B cell (primary cell): ENCODE results near the gene LRFN5. TPM values are rescaled to one million over a fixed set of nuclear protein-coding genes. Genes with fewer than 3 reads are reported as not detected.

Experiments
- ATAC-seq: fragments of 200-7000 bp; cut with Tn5 transposase; one replicate; pipeline ENCODE4 v1.10.0; 2021; ENCODE audit warnings: low read depth, mild to moderate bottlenecking, moderate number of reproducible peaks, moderate library complexity
- CTCF ChIA-PET: fragments of 350-600 bp; sonication (Branson Sonifier 250); formaldehyde crosslinking; loops from one replicate; lab custom pipeline; 2021; ENCODE audit warnings: antibody characterized with exemption, inconsistent platforms; lab: Charles Lee
- POLR2A ChIA-PET: fragments of 350-600 bp; sonication (Branson Sonifier 250); formaldehyde crosslinking; loops from one replicate; lab custom pipeline; 2021; ENCODE audit warnings: antibody characterized with exemption; lab: Charles Lee
- DNase-seq: peaks from one replicate; pipeline ENCODE4 v3.0.0; 2013
- H2AFZ ChIP-seq: 2 replicates; pipeline ENCODE4 v1.6.1; 2012; ENCODE audit warnings: mild to moderate bottlenecking, low read depth, low read length; ENCODE audit not compliant: insufficient read depth, poor library complexity, severe bottlenecking
- H3K27ac ChIP-seq, 2 donors: 1 replicate in 1 of 2; 2 replicates in 1 of 2; pipeline ENCODE4 v1.5.1; 2012 to 2013; ENCODE audit warnings: low read length in 2 of 2, mild to moderate bottlenecking in 2 of 2, moderate library complexity in 1 of 2
- H3K27me3 ChIP-seq, 4 experiments: fragments of 200-600 bp in 1 of 4; sonication (generic) in 1 of 4; replicated peaks in 1 of 4; 1 replicate in 2 of 4; 2 replicates in 2 of 4; pipeline versions ENCODE4 v1.6.1 to v1.7.0; 2013 to 2016; ENCODE audit warnings: low read length in 3 of 4, mild to moderate bottlenecking in 2 of 4, mixed read lengths in 1 of 4, moderate library complexity in 1 of 4; ENCODE audit not compliant: insufficient read depth in 4 of 4, control insufficient read depth in 3 of 4; ENCODE audit errors: control extremely low read depth in 1 of 4
- H3K36me3 ChIP-seq, 2 experiments: replicated peaks in 1 of 2; 1 replicate in 1 of 2; 2 replicates in 1 of 2; pipeline versions ENCODE4 v1.6.1 to v1.7.1; 2013; ENCODE audit warnings: low read length in 1 of 2; ENCODE audit not compliant: insufficient read depth in 2 of 2, control insufficient read depth in 1 of 2; ENCODE audit errors: control extremely low read depth in 1 of 2, extremely low read depth in 1 of 2
- H3K4me1 ChIP-seq, 2 donors: fragments of 200-600 bp in 1 of 2; sonication (generic) in 1 of 2; 1 replicate in 1 of 2; 2 replicates in 1 of 2; pipeline versions ENCODE4 v1.5.1 to v1.6.1; 2013 to 2017; ENCODE audit warnings: low read length in 2 of 2; ENCODE audit not compliant: control insufficient read depth in 2 of 2, insufficient read depth in 2 of 2
- H3K4me2 ChIP-seq: replicated peaks from 2 replicates; pipeline ENCODE3; 2012; ENCODE audit warnings: mild to moderate bottlenecking, low read depth, low read length; ENCODE audit not compliant: poor library complexity, severe bottlenecking
- H3K4me3 ChIP-seq, 5 experiments: fragments of 200-600 bp in 1 of 5; sonication (generic) in 1 of 5; 1 replicate in 3 of 5; 2 replicates in 2 of 5; pipeline versions ENCODE4 v1.5.1 to v1.7.0; 2011 to 2016; ENCODE audit warnings: low read length in 4 of 5, mild to moderate bottlenecking in 4 of 5, low read depth in 2 of 5, control low read depth in 1 of 5, moderate library complexity in 1 of 5; ENCODE audit not compliant: insufficient read depth in 1 of 5; ENCODE audit errors: control extremely low read depth in 1 of 5, extremely low read depth in 1 of 5
- H3K79me2 ChIP-seq: fragments of 200-600 bp; sonication (generic); one replicate; pipeline ENCODE4 v1.6.0; 2016; ENCODE audit warnings: low read length; ENCODE audit not compliant: control insufficient read depth, insufficient read depth
- H3K9ac ChIP-seq: fragments of 200-600 bp; sonication (generic); 2 replicates; pipeline ENCODE4 v1.6.1; 2017; ENCODE audit warnings: mild to moderate bottlenecking, low read length, moderate library complexity
- H3K9me3 ChIP-seq, 3 donors: one replicate each; pipeline versions ENCODE4 v1.6.1 to v1.7.1; 2013; ENCODE audit warnings: low read length in 2 of 3; ENCODE audit not compliant: control insufficient read depth in 2 of 3, insufficient read depth in 1 of 3; ENCODE audit errors: control extremely low read depth in 1 of 3
- H4K20me1 ChIP-seq: 2 replicates; pipeline ENCODE4 v1.6.0; 2012; ENCODE audit warnings: mild to moderate bottlenecking, low read length; ENCODE audit not compliant: insufficient read depth, control insufficient read depth, poor library complexity, severe bottlenecking
- H3K27ac Mint-ChIP-seq: one replicate; pipeline ENCODE4 v1.8.0; 2021; ENCODE audit warnings: mixed read lengths
- H3K27me3 Mint-ChIP-seq: one replicate; pipeline ENCODE4 v1.8.0; 2021; ENCODE audit warnings: mixed read lengths
- H3K4me1 Mint-ChIP-seq: one replicate; pipeline ENCODE4 v1.8.0; 2021; ENCODE audit warnings: mixed read lengths
- H3K4me3 Mint-ChIP-seq: one replicate; pipeline ENCODE4 v1.8.0; 2021; ENCODE audit warnings: mixed read lengths
- H3K9me3 Mint-ChIP-seq: one replicate; pipeline ENCODE4 v1.8.0; 2022; ENCODE audit warnings: mixed read lengths; ENCODE audit not compliant: insufficient read depth
- EZH2 ChIP-seq: IDR thresholded peaks from 2 replicates; pipeline ENCODE4 v1.6.1; 2012; ENCODE audit warnings: borderline replicate concordance, low read depth, mild to moderate bottlenecking, moderate library complexity, low read length; ENCODE audit not compliant: insufficient read depth, poor library complexity, severe bottlenecking
- WGBS: methylation state at CpG from one replicate; pipeline ENCODE4 v1.1.5; 2013; ENCODE audit warnings: missing lambda C conversion rate; ENCODE audit not compliant: insufficient coverage; 5-methylcytosine and 5-hydroxymethylcytosine counted together
- intact Hi-C: fragments of 100-400 bp; cut with micrococcal nuclease; formaldehyde crosslinking; loops from one replicate; pipeline ENCODE4 v1.10.0; 2022
- polyA plus RNA-seq: library from polyadenylated mRNA; depleted of rRNA; stranded (reverse); fragments of >200 nt; gene quantifications from 2 replicates; pipeline ENCODE4 v1.2.3, GENCODE V29; 2012
- total RNA-seq, 2 donors: library from RNA; stranded (reverse); fragments of 120-200 nt in 1 of 2; gene quantifications; 1 replicate in 1 of 2; 2 replicates in 1 of 2; pipeline versions ENCODE4 v1.2.3 to v1.2.4, GENCODE V29; 2013 to 2022
- TF ChIP-seq, protein P1 (sequence below): fragments of 200-600 bp; IDR thresholded peaks from one replicate; pipeline ENCODE4 v1.8.0; 2022; ENCODE audit warnings: antibody characterized with exemption, mild to moderate bottlenecking

Gene LRFN5
- total and polyA plus RNA-seq, 2 donors (not counting 1 experiment from before 2014, with no cell fraction given): 0.30 TPM; not detected in 1

DNA sequence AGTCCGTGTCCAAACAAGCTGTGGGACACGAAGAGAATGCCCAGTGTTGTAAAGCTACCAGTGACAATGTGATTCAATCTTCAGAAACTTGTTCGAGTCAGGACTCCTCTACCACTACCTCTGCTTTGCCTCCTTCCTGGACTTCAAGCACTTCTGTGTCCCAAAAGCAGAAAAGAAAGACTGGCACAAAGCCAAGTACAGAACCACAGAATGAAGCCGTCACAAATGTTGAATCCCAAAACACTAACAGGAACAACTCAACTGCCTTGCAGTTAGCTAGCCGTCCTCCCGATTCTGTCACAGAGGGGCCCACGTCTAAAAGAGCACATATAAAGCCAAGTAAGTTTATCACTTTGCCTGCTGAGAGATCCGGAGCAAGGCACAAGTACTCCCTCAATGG, 284.9 kb downstream of the LRFN5 start:
- Histone ChIP-seq H3K27ac (no peak overlapping the region), H3K4me2 (no peak overlapping the region), H3K27me3 (no peaks in the 10 kb centered on the region), H3K79me2 (no peaks in the 10 kb centered on the region), H3K4me3 (no peak overlapping the region), H2AFZ (no peak overlapping the region), H4K20me1 (no peaks in the 10 kb centered on the region), H3K36me3 (no peaks in the 10 kb centered on the region), H3K4me1 (no peaks in the 10 kb centered on the region), H3K9me3 (no peaks in the 10 kb centered on the region), H3K9ac (no peak overlapping the region)
- ATAC-seq (no peak), DNase-seq (no peak)
- no peaks in the 10 kb centered on the region for H3K27me3 Mint-ChIP-seq
- CTCF ChIA-PET: no interaction called here
- no peak overlapping the region for H3K4me3 Mint-ChIP-seq
- WGBS: 84% methylated on average over 4 of the region's 8 CpGs
- H3K9me3 Mint-ChIP-seq: no peaks in the 10 kb centered on the region
- POLR2A ChIA-PET: no interaction called here
- H3K4me1 Mint-ChIP-seq: no peaks in the 10 kb centered on the region
- no peak overlapping the region for H3K27ac Mint-ChIP-seq
- TF ChIP-seq EZH2: no peak
- TF ChIP-seq, protein P1, sequence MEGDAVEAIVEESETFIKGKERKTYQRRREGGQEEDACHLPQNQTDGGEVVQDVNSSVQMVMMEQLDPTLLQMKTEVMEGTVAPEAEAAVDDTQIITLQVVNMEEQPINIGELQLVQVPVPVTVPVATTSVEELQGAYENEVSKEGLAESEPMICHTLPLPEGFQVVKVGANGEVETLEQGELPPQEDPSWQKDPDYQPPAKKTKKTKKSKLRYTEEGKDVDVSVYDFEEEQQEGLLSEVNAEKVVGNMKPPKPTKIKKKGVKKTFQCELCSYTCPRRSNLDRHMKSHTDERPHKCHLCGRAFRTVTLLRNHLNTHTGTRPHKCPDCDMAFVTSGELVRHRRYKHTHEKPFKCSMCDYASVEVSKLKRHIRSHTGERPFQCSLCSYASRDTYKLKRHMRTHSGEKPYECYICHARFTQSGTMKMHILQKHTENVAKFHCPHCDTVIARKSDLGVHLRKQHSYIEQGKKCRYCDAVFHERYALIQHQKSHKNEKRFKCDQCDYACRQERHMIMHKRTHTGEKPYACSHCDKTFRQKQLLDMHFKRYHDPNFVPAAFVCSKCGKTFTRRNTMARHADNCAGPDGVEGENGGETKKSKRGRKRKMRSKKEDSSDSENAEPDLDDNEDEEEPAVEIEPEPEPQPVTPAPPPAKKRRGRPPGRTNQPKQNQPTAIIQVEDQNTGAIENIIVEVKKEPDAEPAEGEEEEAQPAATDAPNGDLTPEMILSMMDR: no peak
- intact Hi-C loops: no loop called here

DNA sequence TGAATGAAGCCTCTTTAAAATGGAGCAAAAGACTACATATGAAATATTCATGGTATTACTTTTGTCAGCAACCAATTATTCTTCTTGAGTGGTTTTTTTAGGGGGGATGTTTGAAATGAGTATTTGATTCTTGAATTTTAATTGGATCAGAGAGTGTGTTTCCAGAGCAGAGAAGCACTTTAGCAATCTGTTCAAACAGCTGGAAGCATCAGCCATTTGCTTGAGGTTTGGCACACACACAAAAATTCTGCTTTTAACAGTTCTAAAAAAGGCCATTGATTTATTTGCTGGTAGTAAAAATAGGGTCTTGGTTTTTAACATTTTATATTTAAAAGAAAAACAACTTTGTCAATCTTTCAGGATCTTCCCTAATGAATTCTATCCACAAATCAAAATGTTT, 292.7 kb downstream of the LRFN5 start:
- H3K27ac Mint-ChIP-seq: no peak overlapping the region
- H3K36me3 ChIP-seq: no peaks in the 10 kb centered on the region
- H3K9ac ChIP-seq: no peak overlapping the region
- no peaks in the 10 kb centered on the region for H3K27me3 ChIP-seq
- H3K79me2 ChIP-seq: no peaks in the 10 kb centered on the region
- H3K4me1 ChIP-seq: no peaks in the 10 kb centered on the region
- no peak overlapping the region for H3K4me2 ChIP-seq
- no peak for ATAC-seq
- no peaks in the 10 kb centered on the region for H3K27me3 Mint-ChIP-seq
- ChIA-PET CTCF (no interaction called here), POLR2A (no interaction called here)
- no peak overlapping the region for H2AFZ ChIP-seq
- H3K4me3 Mint-ChIP-seq: no peak overlapping the region
- no peaks in the 10 kb centered on the region for H3K9me3 Mint-ChIP-seq
- TF ChIP-seq, protein P1: no peak
- H3K4me1 Mint-ChIP-seq: no peaks in the 10 kb centered on the region
- H3K4me3 ChIP-seq: no peak overlapping the region
- no peak for DNase-seq
- no peaks in the 10 kb centered on the region for H4K20me1 ChIP-seq
- no peaks in the 10 kb centered on the region for H3K9me3 ChIP-seq
- no peak overlapping the region for H3K27ac ChIP-seq
- intact Hi-C loops: no loop called here
